Endothelial cell (in vitro differentiated cells): ENCODE measurements around the gene MDFIC. TPM values are rescaled to one million over a fixed set of nuclear protein-coding genes. Genes with fewer than 3 reads are reported as not detected.

Experiments used
- DNase-seq: peaks from one replicate; pipeline ENCODE4 v3.0.0; 2021; ENCODE audit warnings: low spot score
- H3K27ac Mint-ChIP-seq: one replicate; pipeline ENCODE4 v1.8.0; 2021; ENCODE audit warnings: mixed read lengths, inconsistent platforms; ENCODE audit not compliant: unreplicated experiment
- H3K27me3 Mint-ChIP-seq: one replicate; pipeline ENCODE4 v1.8.0; 2021; ENCODE audit warnings: mild to moderate bottlenecking, moderate library complexity, mixed read lengths, inconsistent platforms; ENCODE audit not compliant: unreplicated experiment
- H3K36me3 Mint-ChIP-seq: one replicate; pipeline ENCODE4 v1.8.0; 2021; ENCODE audit warnings: mild to moderate bottlenecking, low read depth, mixed read lengths, inconsistent platforms; ENCODE audit not compliant: unreplicated experiment
- H3K4me1 Mint-ChIP-seq: one replicate; pipeline ENCODE4 v1.8.0; 2021; ENCODE audit warnings: mild to moderate bottlenecking, mixed read lengths, inconsistent platforms; ENCODE audit not compliant: unreplicated experiment
- H3K4me3 Mint-ChIP-seq: one replicate; pipeline ENCODE4 v1.8.0; 2021; ENCODE audit warnings: mild to moderate bottlenecking, mixed read lengths, inconsistent platforms; ENCODE audit not compliant: unreplicated experiment
- H3K9me3 Mint-ChIP-seq: one replicate; pipeline ENCODE4 v1.8.0; 2021; ENCODE audit warnings: mixed read lengths, inconsistent platforms; ENCODE audit not compliant: unreplicated experiment
- CTCF ChIP-seq: fragments of 200-600 bp; sonication (generic); IDR thresholded peaks from one replicate; pipeline ENCODE4 v1.5.0; 2021; ENCODE audit warnings: antibody characterized with exemption; ENCODE audit not compliant: unreplicated experiment
- total RNA-seq: library from RNA; stranded (reverse); fragmentation: NEBNext Ultra II Directional; extraction: Animal tissue kit (Norgen Biotek cat#: 25700); gene quantifications from one replicate; pipeline ENCODE4 v1.2.1, GENCODE V29; 2021; ENCODE audit not compliant: unreplicated experiment

The MDFIC gene
- total RNA-seq, 1 donor from 2014 or later, result 22.3 TPM

GRCh38 chr7:114944745-114945625 lies 23.1 kb downstream of the MDFIC start:
- no peak for DNase-seq
- Mint-ChIP-seq H3K27ac (no peak overlapping the region), H3K36me3 (no peaks in the 10 kb centered on the region), H3K4me3 (no peak overlapping the region), H3K9me3 (no peaks in the 10 kb centered on the region), H3K4me1 (peaks cover 6% of the 10 kb centered on the region), H3K27me3 (peaks cover 3% of the 10 kb centered on the region)
- no peak for TF ChIP-seq CTCF

GRCh38 chr7:114949231-114949630 lies 27.3 kb downstream of the MDFIC start:
- Mint-ChIP-seq H3K36me3 (no peaks in the 10 kb centered on the region), H3K27me3 (peaks cover 2% of the 10 kb centered on the region), H3K4me1 (peaks cover 3% of the 10 kb centered on the region), H3K27ac (no peak overlapping the region), H3K9me3 (no peaks in the 10 kb centered on the region), H3K4me3 (no peak overlapping the region)
- no peak for DNase-seq
- no peak for TF ChIP-seq CTCF

GRCh38 chr7:114952296-114952695 lies 30.4 kb downstream of the MDFIC start:
- peaks cover 2% of the 10 kb centered on the region for H3K27me3 Mint-ChIP-seq
- H3K4me1 Mint-ChIP-seq, result no peaks in the 10 kb centered on the region
- no peaks in the 10 kb centered on the region for H3K9me3 Mint-ChIP-seq
- no peak overlapping the region for H3K4me3 Mint-ChIP-seq
- TF ChIP-seq CTCF, result no peak
- no peak overlapping the region for H3K27ac Mint-ChIP-seq
- no peaks in the 10 kb centered on the region for H3K36me3 Mint-ChIP-seq
- DNase-seq, result no peak

- Mint-ChIP-seq H3K9me3 (no peaks in the 10 kb centered on the region), H3K27ac (no peak overlapping the region), H3K4me3 (no peak overlapping the region), H3K4me1 (no peaks in the 10 kb centered on the region), H3K36me3 (no peaks in the 10 kb centered on the region), H3K27me3 (peaks cover 2% of the 10 kb centered on the region)
- no peak for TF ChIP-seq CTCF
- no peak for DNase-seq
Measured at GRCh38 chr7:114953724-114954123, 31.8 kb downstream of the MDFIC start.

GRCh38 chr7:114956702-114957101 lies 34.8 kb downstream of the MDFIC start:
- DNase-seq, result no peak
- Mint-ChIP-seq H3K4me1 (no peaks in the 10 kb centered on the region), H3K27ac (no peak overlapping the region), H3K36me3 (no peaks in the 10 kb centered on the region), H3K9me3 (no peaks in the 10 kb centered on the region), H3K4me3 (no peak overlapping the region), H3K27me3 (no peaks in the 10 kb centered on the region)
- TF ChIP-seq CTCF, result no peak
